Ishikawa (cell line): Measurements from ENCODE around the gene HIVEP1.

Experiments
- CEBPB ChIP-seq: IDR thresholded peaks from 2 replicates; pipeline ENCODE4 v1.6.1; 2012
- CREB1 ChIP-seq: IDR thresholded peaks from 2 replicates; pipeline ENCODE4 v1.6.1; 2012; ENCODE audit warnings: low read depth
- EGR1 ChIP-seq: IDR thresholded peaks from 2 replicates; pipeline ENCODE4 v1.6.1; 2012
- EP300 ChIP-seq: IDR thresholded peaks from 2 replicates; pipeline ENCODE4 v1.6.1; 2012; ENCODE audit warnings: borderline replicate concordance
- FOXM1 ChIP-seq: IDR thresholded peaks from 2 replicates; pipeline ENCODE4 v1.6.1; 2012; ENCODE audit warnings: low read depth, borderline replicate concordance
- NFIC ChIP-seq: IDR thresholded peaks from 2 replicates; pipeline ENCODE4 v1.6.1; 2012
- RAD21 ChIP-seq: IDR thresholded peaks from 2 replicates; pipeline ENCODE4 v1.6.1; 2012; ENCODE audit warnings: low read depth
- REST ChIP-seq: IDR thresholded peaks from 2 replicates; pipeline ENCODE4 v1.6.1; 2012; ENCODE audit warnings: low read depth, mild to moderate bottlenecking
- TEAD4 ChIP-seq: IDR thresholded peaks from 2 replicates; pipeline ENCODE4 v1.6.1; 2012
- YY1 ChIP-seq: IDR thresholded peaks from 2 replicates; pipeline ENCODE4 v1.6.1; 2012; ENCODE audit warnings: low read depth
- ZBTB7A ChIP-seq: IDR thresholded peaks from 2 replicates; pipeline ENCODE4 v1.6.1; 2012; ENCODE audit warnings: low read depth

- TF ChIP-seq ZBTB7A: no peak
- TF ChIP-seq YY1: no peak
- TF ChIP-seq NFIC: no peak
- TF ChIP-seq EP300: no peak
- TF ChIP-seq CREB1: no peak
- no peak for TF ChIP-seq EGR1
- no peak for TF ChIP-seq CEBPB
- TF ChIP-seq FOXM1: no peak
- TF ChIP-seq REST: no peak
- no peak for TF ChIP-seq RAD21
- no peak for TF ChIP-seq TEAD4
Measured at GRCh38 chr6:11977738-11978137, 34.4 kb upstream of the HIVEP1 start.
